Muscle layer of duodenum (tissue), 2 donors: Measurements from ENCODE around the gene SERPINA3.

Experiments used
- H3K27ac ChIP-seq: one replicate; pipeline ENCODE4 v1.7.0; 2013; ENCODE audit warnings: mild to moderate bottlenecking, low read length
- H3K27me3 ChIP-seq: one replicate; pipeline ENCODE4 v1.7.0; 2013; ENCODE audit warnings: low read depth, mild to moderate bottlenecking, control low read depth, low read length
- H3K36me3 ChIP-seq, 2 donors: one replicate each; pipeline ENCODE4 v1.7.0; 2013; ENCODE audit warnings: low read length in 2 of 2, control low read depth in 1 of 2, mild to moderate bottlenecking in 1 of 2; ENCODE audit not compliant: insufficient read depth in 2 of 2, control insufficient read depth in 1 of 2
- H3K4me1 ChIP-seq, 2 donors: one replicate each; pipeline ENCODE4 v1.7.0; 2013; ENCODE audit warnings: low read length in 2 of 2, mild to moderate bottlenecking in 2 of 2, control low read depth in 1 of 2, moderate library complexity in 1 of 2; ENCODE audit not compliant: insufficient read depth in 2 of 2, control insufficient read depth in 1 of 2
- H3K4me3 ChIP-seq, 2 donors: one replicate each; pipeline ENCODE4 v1.7.0; 2013; ENCODE audit warnings: low read length in 2 of 2, low read depth in 1 of 2, mild to moderate bottlenecking in 1 of 2
- H3K9me3 ChIP-seq, 2 donors: one replicate each; pipeline ENCODE4 v1.7.0; 2013; ENCODE audit warnings: low read length in 2 of 2, control low read depth in 1 of 2, mild to moderate bottlenecking in 1 of 2; ENCODE audit not compliant: control insufficient read depth in 1 of 2
- donor health status: healthy.

Gene SERPINA3

DNA sequence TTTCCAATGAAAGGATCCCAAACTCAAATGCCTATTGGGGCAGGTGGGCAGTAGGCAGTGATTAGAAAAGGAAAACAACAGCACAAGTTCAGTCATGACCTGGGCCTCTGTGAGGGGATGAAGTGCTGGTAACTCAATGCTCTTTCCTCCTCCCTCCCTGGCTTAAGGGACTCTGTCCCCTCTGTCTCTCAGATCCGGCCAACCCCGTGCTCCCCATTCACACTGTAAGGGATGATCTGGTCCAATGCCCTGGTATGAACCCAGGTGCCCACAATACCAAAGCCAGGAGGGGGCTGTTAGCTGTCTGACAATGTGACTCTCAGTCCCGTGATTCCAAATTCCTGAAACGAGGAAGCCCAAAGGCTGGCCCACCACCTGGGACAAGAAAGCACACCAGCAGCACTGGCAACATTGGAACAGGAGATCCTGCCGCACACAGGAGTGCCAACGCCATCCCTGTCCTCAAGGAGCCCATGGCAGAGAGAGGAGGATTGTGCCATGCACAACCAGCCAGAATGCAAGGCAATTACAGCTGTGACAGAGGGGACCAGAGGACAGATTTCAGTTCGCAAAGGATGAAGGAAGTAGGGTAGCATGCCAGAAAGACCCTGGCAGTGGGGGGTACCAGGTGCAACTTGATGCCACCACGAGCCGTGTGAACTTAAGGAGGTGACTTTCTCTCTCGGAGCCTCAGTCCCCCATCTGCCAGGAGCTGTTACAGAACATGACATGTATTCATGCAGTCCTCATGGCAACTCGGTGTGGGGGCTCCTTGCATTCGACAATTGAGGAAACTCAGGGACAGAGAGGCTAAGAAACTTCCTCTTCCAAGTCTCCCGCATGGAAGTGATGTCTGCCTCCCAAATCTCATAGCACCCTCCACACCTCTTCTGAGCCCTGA is 37.6 kb downstream of the SERPINA3 start:
- Histone ChIP-seq H3K4me1 (no peaks in the 10 kb centered on the region), H3K4me3 (no peak overlapping the region), H3K9me3 (peaks cover 0 to 9% of the 10 kb centered on the region in 2 donors), H3K27ac (no peak overlapping the region), H3K36me3 (no peaks in the 10 kb centered on the region), H3K27me3 (no peaks in the 10 kb centered on the region)

DNA sequence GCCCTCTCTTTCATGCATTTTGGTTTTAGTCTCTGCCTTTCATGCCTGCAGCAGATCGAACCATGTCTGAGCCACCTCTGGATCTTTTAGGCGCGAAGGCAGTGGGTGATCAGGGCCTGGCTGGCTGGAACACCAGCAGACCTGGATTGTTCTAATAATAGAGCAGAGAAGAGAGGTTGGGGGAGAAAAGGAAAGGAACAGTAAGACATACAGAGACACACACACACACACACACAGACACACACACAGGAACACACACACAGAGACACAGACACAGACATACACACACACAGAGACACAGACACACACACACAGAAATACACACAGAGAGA is 38.2 kb downstream of the SERPINA3 start:
- H3K4me3 ChIP-seq, result no peak overlapping the region
- H3K27me3 ChIP-seq, result no peaks in the 10 kb centered on the region
- H3K36me3 ChIP-seq, result no peaks in the 10 kb centered on the region
- no peak overlapping the region for H3K27ac ChIP-seq
- no peaks in the 10 kb centered on the region for H3K4me1 ChIP-seq
- H3K9me3 ChIP-seq, result peaks cover 0 to 9% of the 10 kb centered on the region in 2 donors

DNA sequence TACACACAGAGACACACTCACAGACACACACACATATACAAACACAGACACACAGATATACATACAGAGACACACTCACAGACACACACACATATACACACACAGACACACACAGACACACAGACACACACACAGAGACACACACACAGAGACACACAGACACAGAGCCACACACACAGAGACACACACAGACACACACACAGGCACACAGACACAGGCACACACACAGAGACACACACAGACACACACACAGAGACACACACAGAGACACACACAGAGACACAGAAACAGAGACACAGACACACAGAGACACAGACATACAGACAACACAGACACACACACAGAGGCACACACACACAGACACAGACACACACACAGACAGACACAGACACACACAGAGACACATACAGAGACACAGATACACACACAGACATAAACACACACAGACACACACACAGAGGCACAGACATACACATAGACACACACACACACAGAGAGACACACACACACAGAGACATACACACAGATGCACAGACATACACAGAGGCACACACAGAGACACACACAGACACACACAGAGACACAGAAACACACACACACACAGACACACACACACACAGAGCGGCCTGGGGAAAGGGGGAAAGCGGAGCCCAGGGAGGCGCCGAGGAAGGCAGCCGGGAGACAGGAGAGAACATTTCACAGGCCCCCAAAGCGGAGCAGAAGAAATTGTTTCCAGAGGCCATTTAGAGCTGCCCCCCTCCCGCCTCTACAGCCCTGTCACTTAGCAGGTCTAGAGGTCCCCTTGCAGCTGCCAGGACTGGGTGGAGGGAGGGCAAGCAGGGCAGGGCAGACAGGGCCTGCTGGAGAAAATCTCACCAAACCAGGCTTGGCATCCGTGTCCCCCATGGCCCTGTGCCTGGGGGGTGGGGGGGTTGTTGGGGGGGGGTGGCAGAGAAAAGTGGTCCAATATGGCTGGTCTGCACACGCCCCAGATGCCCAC is 38.9 kb downstream of the SERPINA3 start:
- H3K4me3 ChIP-seq, result no peak overlapping the region

DNA sequence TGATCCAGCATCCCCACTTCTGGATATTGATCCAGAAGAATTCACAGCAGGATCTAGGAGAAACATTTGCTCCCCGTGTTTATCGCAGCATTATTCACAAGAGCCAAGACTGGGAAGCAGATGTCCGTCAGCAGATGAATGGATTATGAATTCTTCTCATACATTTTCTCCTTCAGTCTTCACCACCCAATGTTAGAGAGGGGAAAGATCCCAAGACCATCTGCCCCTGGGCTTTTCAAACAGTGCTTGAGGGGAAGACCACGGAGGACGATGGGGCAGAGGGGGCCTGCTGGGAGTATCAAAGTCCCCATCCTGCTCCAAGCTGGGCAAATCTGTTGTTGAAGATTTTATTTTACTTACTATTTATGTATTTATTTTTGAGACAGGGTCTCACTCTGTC is 41.1 kb downstream of the SERPINA3 start:
- H3K4me1 ChIP-seq, result no peaks in the 10 kb centered on the region
- no peak overlapping the region for H3K27ac ChIP-seq
- H3K36me3 ChIP-seq, result no peaks in the 10 kb centered on the region
- no peak overlapping the region for H3K4me3 ChIP-seq
- H3K9me3 ChIP-seq, result peaks cover 0 to 5% of the 10 kb centered on the region in 2 donors
- H3K27me3 ChIP-seq, result no peaks in the 10 kb centered on the region

More for the DNA sequence above, 38.9 kb downstream of the SERPINA3 start:
- H3K9me3 ChIP-seq, result peaks cover 0 to 9% of the 10 kb centered on the region in 2 donors
- no peak overlapping the region for H3K27ac ChIP-seq
- H3K27me3 ChIP-seq, result no peaks in the 10 kb centered on the region
- H3K36me3 ChIP-seq, result no peaks in the 10 kb centered on the region
- no peaks in the 10 kb centered on the region for H3K4me1 ChIP-seq

DNA sequence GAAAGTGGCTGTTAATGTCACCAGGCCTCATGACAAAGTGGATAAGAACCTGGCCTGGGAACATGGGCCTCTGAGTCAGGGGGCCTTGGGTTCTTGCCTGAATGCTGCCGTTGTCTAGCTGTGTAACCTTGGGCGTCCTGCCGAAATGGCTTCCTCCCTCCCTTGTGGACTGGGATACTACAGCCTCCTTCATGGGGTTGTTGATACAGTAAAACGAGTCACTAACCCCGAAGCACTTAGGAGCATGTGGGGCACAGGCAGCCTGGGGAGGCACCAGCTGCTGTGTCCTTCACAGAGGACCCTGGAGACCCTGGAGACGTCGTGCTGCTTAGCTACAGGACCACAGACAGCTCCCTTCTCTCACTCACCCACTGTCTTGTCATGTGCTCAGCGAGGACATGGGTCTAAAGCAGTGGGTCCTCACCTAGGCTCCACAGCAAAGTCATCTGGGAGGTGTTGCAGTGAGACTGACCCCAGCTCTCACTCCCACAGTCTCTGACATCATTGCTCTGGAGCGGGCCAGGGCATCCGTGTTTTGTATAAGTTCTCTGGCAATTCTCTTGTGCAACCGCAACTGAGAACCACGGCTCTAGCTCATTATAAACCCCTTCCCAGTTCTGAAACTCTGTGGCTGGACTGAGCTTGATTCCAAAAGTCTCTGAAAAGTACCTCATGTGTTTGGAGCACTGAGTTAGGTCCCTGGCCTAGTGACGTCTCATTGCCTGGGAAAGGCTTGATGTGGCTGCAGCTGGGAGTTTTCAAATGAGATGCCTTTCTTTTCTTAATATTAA is 42.1 kb downstream of the SERPINA3 start:
- Histone ChIP-seq H3K27me3 (no peaks in the 10 kb centered on the region), H3K4me1 (no peaks in the 10 kb centered on the region), H3K36me3 (no peaks in the 10 kb centered on the region), H3K4me3 (no peak overlapping the region), H3K9me3 (no peaks in the 10 kb centered on the region), H3K27ac (no peak overlapping the region)

DNA sequence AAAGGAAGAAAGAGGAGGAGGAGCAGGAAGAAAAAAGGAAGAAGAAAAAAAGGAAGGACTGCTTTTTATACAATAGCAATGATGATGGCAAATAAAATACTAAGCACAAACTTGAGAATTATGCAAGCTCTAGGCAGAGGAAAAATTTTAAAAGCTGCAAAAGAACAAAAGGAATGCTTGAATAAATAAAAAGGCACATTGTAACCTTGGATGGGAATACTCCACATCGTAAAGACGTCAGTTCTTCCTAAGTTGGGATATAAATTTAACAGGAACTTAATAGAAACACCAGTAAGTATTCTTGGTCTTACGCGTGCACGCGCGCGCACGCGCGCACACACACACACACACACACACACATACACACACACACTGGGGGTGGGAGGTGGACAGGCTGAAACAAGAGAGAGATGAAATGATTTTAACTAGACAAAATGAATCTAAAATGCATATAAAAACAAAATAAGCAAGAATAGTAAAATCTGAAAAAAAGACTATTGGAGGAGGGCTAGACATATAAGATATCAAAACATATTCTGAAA is 43.0 kb downstream of the SERPINA3 start:
- no peaks in the 10 kb centered on the region for H3K36me3 ChIP-seq
- no peak overlapping the region for H3K27ac ChIP-seq
- no peaks in the 10 kb centered on the region for H3K27me3 ChIP-seq
- no peaks in the 10 kb centered on the region for H3K9me3 ChIP-seq
- no peak overlapping the region for H3K4me3 ChIP-seq
- no peaks in the 10 kb centered on the region for H3K4me1 ChIP-seq

DNA sequence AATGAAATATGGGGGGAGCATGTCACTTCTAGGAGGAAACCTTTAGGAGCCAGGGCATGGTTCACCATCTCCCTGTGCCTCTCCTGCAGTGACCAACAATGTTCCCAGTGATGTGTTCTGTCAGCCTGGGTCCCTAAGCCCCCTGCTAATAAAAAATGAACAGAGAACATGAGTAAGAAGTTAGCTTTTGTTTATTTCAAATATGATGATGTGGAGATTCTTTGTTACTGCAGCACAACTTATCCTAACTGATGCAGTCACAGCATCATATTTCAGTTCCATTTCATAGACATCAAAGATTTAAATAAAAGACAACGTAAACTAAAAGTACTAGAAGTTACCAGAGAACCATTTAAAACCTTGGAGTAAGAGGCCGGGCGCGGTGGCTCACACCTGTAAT is 43.9 kb downstream of the SERPINA3 start:
- Histone ChIP-seq H3K36me3 (no peaks in the 10 kb centered on the region), H3K27me3 (no peaks in the 10 kb centered on the region), H3K4me3 (no peak overlapping the region), H3K9me3 (no peaks in the 10 kb centered on the region), H3K4me1 (no peaks in the 10 kb centered on the region), H3K27ac (no peak overlapping the region)

DNA sequence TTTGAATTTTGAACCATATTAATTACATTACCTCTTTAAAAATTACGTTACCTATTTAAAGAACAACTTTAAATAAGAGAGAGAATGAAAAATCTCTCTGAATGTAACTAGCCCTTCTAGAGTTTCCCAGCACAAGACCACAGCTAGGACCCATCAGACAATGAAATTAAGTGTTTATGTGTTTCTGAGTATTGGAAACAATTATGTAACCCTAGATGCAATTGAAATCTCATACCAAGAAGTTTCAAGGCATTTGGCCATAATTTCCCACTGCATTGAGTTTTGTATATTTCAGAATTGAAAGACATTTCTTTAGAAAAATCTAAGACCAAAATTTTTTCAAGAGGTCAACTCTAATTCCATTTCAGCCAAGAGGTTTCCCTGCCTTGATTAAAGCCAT is 47.1 kb downstream of the SERPINA3 start:
- Histone ChIP-seq H3K36me3 (no peaks in the 10 kb centered on the region), H3K27ac (no peak overlapping the region), H3K27me3 (no peaks in the 10 kb centered on the region), H3K4me3 (no peak overlapping the region), H3K4me1 (no peaks in the 10 kb centered on the region), H3K9me3 (no peaks in the 10 kb centered on the region)

DNA sequence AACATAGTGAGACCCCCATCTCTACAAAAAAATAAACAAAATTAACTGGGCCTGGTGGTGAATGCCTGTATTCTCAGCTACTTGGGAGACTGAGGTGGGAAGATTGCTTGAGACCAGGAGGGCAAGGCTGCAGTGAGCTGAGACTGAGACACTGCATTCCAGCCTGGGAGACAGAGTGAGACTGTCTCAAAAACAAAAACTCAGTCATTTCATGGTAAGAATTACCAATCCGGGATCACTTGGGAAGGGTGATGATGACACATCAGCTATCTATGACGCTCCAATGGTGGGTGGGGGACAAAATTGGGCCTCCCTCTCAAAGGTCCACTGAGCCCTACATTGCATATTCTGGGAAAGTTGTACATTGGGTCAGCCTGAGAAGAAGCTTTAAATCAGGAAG is 47.7 kb downstream of the SERPINA3 start:
- no peak overlapping the region for H3K27ac ChIP-seq
- no peaks in the 10 kb centered on the region for H3K27me3 ChIP-seq
- H3K4me1 ChIP-seq, result no peaks in the 10 kb centered on the region
- no peaks in the 10 kb centered on the region for H3K36me3 ChIP-seq
- no peak overlapping the region for H3K4me3 ChIP-seq
- no peaks in the 10 kb centered on the region for H3K9me3 ChIP-seq

DNA sequence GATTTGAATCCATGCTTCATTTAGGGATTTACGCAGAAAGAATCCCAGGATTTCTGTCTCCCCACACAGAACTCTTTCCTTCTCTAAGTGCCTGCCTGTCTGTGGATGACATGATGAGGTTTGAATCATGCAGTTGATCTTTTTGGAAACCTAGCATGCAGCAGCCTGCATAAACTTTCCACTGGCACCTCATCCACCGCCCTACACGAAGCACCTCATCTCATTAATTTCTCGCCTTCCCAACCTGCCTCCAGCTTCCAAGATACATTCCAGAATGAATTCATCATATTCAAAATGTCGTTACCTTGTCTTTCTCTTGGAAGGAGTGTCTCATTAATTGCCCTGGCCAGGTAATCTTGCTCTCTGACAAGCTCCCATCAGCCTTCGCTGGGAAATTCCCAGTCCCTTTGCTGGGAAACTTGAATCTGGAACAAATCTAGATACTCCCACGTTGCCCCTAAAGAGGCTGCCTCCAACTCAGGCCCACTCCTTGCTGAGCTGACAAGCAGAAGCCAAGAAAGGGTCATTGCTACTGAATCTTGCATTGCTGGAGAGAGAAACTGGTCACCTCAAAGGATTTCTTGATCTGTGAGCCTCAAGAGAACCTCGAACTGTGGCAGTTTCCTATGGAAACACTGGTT is 48.2 kb downstream of the SERPINA3 start:
- no peak overlapping the region for H3K27ac ChIP-seq
- H3K36me3 ChIP-seq, result no peaks in the 10 kb centered on the region
- no peak overlapping the region for H3K4me3 ChIP-seq
- H3K27me3 ChIP-seq, result no peaks in the 10 kb centered on the region
- no peaks in the 10 kb centered on the region for H3K4me1 ChIP-seq
- H3K9me3 ChIP-seq, result no peaks in the 10 kb centered on the region
